Measurements from ENCODE around the gene KRT81.

Gene KRT81

DNA sequence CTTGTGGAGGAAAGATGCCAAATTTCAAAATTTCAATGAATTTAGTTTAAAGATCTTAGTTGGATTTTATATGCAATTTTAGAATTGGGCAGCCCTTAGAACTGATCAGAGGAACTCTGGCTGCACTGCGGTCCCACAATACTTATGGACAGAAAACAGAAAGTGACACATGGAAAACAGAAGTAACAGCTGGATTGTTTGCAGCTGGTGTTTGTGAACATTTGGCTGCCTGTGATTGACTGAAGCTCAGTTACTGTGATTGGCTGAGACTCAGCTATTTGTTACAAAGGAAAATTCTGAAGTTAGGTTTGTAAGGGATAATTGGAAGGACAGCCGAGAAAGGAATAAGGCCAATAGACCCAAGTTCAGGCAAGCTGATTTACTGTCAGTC is 26.9 kb downstream of the KRT81 start:
- no peak overlapping the region for H2AFZ ChIP-seq (ENCODE audit: low read depth)
- H3K27me3 ChIP-seq (ENCODE audit: insufficient read depth, low read depth), result no peaks in the 10 kb centered on the region
- no peaks in the 10 kb centered on the region for H4K20me1 ChIP-seq (ENCODE audit: insufficient read depth)
- peak overlapping the region; percentile 26; the same call in 1 of the 2 replicates for H3K4me2 ChIP-seq
- H3K27ac ChIP-seq, result no peak overlapping the region
- peaks cover 14% of the 10 kb centered on the region for H3K4me1 ChIP-seq (ENCODE audit: low read depth, poor library complexity, severe bottlenecking)
- TF ChIP-seq, protein P1, sequence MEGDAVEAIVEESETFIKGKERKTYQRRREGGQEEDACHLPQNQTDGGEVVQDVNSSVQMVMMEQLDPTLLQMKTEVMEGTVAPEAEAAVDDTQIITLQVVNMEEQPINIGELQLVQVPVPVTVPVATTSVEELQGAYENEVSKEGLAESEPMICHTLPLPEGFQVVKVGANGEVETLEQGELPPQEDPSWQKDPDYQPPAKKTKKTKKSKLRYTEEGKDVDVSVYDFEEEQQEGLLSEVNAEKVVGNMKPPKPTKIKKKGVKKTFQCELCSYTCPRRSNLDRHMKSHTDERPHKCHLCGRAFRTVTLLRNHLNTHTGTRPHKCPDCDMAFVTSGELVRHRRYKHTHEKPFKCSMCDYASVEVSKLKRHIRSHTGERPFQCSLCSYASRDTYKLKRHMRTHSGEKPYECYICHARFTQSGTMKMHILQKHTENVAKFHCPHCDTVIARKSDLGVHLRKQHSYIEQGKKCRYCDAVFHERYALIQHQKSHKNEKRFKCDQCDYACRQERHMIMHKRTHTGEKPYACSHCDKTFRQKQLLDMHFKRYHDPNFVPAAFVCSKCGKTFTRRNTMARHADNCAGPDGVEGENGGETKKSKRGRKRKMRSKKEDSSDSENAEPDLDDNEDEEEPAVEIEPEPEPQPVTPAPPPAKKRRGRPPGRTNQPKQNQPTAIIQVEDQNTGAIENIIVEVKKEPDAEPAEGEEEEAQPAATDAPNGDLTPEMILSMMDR (conservative IDR thresholded peaks at IDR 0.05; ENCODE audit: low read depth, low read length), result no peak
- H3K79me2 ChIP-seq (ENCODE audit: insufficient read depth, low read depth), result no peaks in the 10 kb centered on the region
- no peaks in the 10 kb centered on the region for H3K36me3 ChIP-seq (ENCODE audit: insufficient read depth)
- no peak overlapping the region for H3K4me3 ChIP-seq (IDR thresholded peaks at IDR 0.05; ENCODE audit: insufficient read depth, low read depth, low read length)
- no peak overlapping the region for H3K9ac ChIP-seq

DNA sequence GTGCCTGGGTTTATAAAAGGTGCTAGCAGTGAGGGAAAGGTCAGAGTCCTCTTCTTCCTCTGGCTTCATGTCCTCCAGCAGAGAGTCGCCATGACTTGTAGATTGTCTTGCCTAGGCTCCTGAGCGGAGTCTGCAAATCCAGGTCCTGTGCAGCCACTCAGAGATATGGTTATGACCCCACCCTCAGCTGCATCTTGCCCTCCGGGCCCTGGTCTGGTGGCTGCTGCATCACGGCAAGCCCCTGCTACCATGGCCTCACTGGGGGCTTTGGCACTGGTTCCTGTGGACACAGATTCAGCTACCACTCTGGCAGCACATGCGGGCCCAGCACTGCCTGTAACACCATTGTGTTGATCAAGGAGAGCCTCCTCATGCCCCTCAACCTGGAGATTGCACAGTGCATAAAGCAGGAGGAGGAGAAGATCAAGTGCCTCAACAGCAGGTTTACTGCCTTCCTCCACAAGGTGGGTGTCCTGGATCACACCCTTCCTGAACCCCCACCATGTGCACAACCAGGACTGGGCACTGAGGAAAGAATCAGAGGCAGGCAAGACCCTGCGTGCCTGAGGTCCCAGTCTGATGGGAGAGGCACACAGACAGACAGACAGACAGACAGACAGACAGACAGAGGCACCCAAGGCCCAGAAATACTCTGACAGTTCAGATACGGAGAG is 27.4 kb downstream of the KRT81 start:
- H3K27me3 ChIP-seq (ENCODE audit: insufficient read depth, low read depth), result no peaks in the 10 kb centered on the region
- H3K79me2 ChIP-seq (ENCODE audit: insufficient read depth, low read depth), result no peaks in the 10 kb centered on the region
- H3K27ac ChIP-seq, result no peak overlapping the region
- H3K4me2 ChIP-seq, result peak overlapping the region; percentile 26; the same call in 1 of the 2 replicates
- TF ChIP-seq, protein P1 (conservative IDR thresholded peaks at IDR 0.05; ENCODE audit: low read depth, low read length), result no peak
- no peaks in the 10 kb centered on the region for H4K20me1 ChIP-seq (ENCODE audit: insufficient read depth)
- H3K36me3 ChIP-seq (ENCODE audit: insufficient read depth), result no peaks in the 10 kb centered on the region
- no peak overlapping the region for H3K4me3 ChIP-seq (IDR thresholded peaks at IDR 0.05; ENCODE audit: insufficient read depth, low read depth, low read length)
- H2AFZ ChIP-seq (ENCODE audit: low read depth), result no peak overlapping the region
- peaks cover 14% of the 10 kb centered on the region for H3K4me1 ChIP-seq (ENCODE audit: low read depth, poor library complexity, severe bottlenecking)
- H3K9ac ChIP-seq, result no peak overlapping the region

DNA sequence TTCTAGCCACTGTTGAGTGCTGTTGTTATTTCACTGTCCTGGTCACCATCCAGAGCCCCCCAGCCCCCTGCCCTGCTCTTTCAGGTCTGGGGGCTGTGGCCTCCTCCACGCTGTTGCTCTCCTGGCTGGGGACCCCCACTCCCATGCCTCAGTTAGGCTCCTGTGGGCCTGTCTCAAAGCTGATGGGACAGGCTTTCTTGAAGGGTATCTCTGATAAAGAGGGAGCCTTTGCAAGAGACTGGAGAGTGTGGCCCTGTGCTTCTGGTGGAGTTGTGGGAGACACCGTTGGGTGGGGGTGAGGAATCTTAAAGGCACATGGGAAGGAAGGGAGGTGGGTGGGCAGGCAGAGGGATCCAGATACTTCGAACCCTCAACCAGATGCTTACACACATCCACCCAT is 29.0 kb downstream of the KRT81 start:
- H3K4me2 ChIP-seq, result no peak overlapping the region
- peaks cover 14% of the 10 kb centered on the region for H3K4me1 ChIP-seq (ENCODE audit: low read depth, poor library complexity, severe bottlenecking)
- H3K27me3 ChIP-seq (ENCODE audit: insufficient read depth, low read depth), result no peaks in the 10 kb centered on the region
- H3K9ac ChIP-seq, result no peak overlapping the region
- no peaks in the 10 kb centered on the region for H3K79me2 ChIP-seq (ENCODE audit: insufficient read depth, low read depth)
- H4K20me1 ChIP-seq (ENCODE audit: insufficient read depth), result no peaks in the 10 kb centered on the region
- TF ChIP-seq, protein P1 (conservative IDR thresholded peaks at IDR 0.05; ENCODE audit: low read depth, low read length), result no peak
- no peaks in the 10 kb centered on the region for H3K36me3 ChIP-seq (ENCODE audit: insufficient read depth)
- no peak overlapping the region for H3K27ac ChIP-seq
- no peak overlapping the region for H2AFZ ChIP-seq (ENCODE audit: low read depth)
- H3K4me3 ChIP-seq (IDR thresholded peaks at IDR 0.05; ENCODE audit: insufficient read depth, low read depth, low read length), result no peak overlapping the region

DNA sequence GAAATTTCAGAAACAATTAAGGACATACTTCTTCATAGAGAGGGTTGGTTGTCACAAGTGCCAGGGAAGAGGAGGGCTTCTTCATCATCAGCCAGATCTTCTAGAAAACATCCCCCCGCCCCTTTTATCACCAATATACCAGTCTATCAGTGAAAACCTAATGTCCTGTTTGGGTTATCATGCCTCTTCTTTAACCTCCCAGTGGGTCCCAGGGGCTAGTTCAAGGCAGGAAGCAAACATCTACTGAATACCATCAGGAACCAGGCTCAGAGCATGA is 30.2 kb downstream of the KRT81 start:
- no peaks in the 10 kb centered on the region for H3K79me2 ChIP-seq (ENCODE audit: insufficient read depth, low read depth)
- H2AFZ ChIP-seq (ENCODE audit: low read depth), result no peak overlapping the region
- H3K36me3 ChIP-seq (ENCODE audit: insufficient read depth), result no peaks in the 10 kb centered on the region
- TF ChIP-seq, protein P1 (conservative IDR thresholded peaks at IDR 0.05; ENCODE audit: low read depth, low read length), result no peak
- H3K9ac ChIP-seq, result no peak overlapping the region
- H3K4me3 ChIP-seq (IDR thresholded peaks at IDR 0.05; ENCODE audit: insufficient read depth, low read depth, low read length), result no peak overlapping the region
- H3K4me1 ChIP-seq (ENCODE audit: low read depth, poor library complexity, severe bottlenecking), result peaks cover 14% of the 10 kb centered on the region
- no peak overlapping the region for H3K4me2 ChIP-seq
- no peaks in the 10 kb centered on the region for H4K20me1 ChIP-seq (ENCODE audit: insufficient read depth)
- no peak overlapping the region for H3K27ac ChIP-seq
- H3K27me3 ChIP-seq (ENCODE audit: insufficient read depth, low read depth), result no peaks in the 10 kb centered on the region

Measured in KMS-11 (cell line).